Heart left ventricle (tissue), 16 donors: ENCODE results near the gene ZFHX2. TPM values are rescaled to one million over a fixed set of nuclear protein-coding genes. Genes with fewer than 3 reads are reported as not detected.

Source experiments
- ATAC-seq, 4 donors: fragments of 200-7000 bp; cut with Tn5 transposase; one replicate each; pipeline ENCODE4 v1.9.1; 2020 to 2022; ENCODE audit warnings: moderate library complexity in 4 of 4, mild to moderate bottlenecking in 3 of 4, moderate number of reproducible peaks in 1 of 4
- DNase-seq, 5 donors: peaks; one replicate each; pipeline ENCODE4 v3.0.0-alpha.2; 2020
- H3K27ac ChIP-seq, 12 donors: fragments of 200-600 bp; sonication (generic) in 4 of 12; one replicate each; pipeline versions ENCODE4 v1.5.0 to v1.8.0; 2016 to 2022; ENCODE audit warnings: mild to moderate bottlenecking in 2 of 12
- H3K27me3 ChIP-seq, 9 donors: fragments of 200-600 bp; sonication (generic) in 2 of 9; one replicate each; pipeline versions ENCODE4 v1.5.1 to v1.8.0; 2016 to 2022; ENCODE audit warnings: mild to moderate bottlenecking in 3 of 9
- H3K36me3 ChIP-seq, 9 donors: fragments of 200-600 bp; sonication (generic) in 2 of 9; one replicate each; pipeline versions ENCODE4 v1.5.0 to v1.8.0; 2018 to 2022; ENCODE audit warnings: mild to moderate bottlenecking in 2 of 9
- H3K4me1 ChIP-seq, 12 donors: fragments of 200-600 bp; sonication (generic) in 4 of 12; one replicate each; pipeline versions ENCODE4 v1.5.0 to v1.8.0; 2016 to 2022; ENCODE audit warnings: mild to moderate bottlenecking in 3 of 12
- H3K4me3 ChIP-seq, 12 donors: fragments of 200-600 bp; sonication (generic) in 4 of 12; one replicate each; pipeline versions ENCODE4 v1.5.0 to v1.8.0; 2017 to 2022; ENCODE audit warnings: mild to moderate bottlenecking in 9 of 12, moderate library complexity in 4 of 12
- H3K9me3 ChIP-seq, 12 donors: fragments of 200-600 bp; sonication (generic) in 4 of 12; one replicate each; pipeline versions ENCODE4 v1.5.0 to v1.8.0; 2016 to 2022; ENCODE audit warnings: mild to moderate bottlenecking in 1 of 12
- CTCF ChIP-seq, 12 donors: fragments of 200-600 bp; sonication (generic) in 4 of 12; IDR thresholded peaks; one replicate each; pipeline versions ENCODE4 v1.5.0 to v1.8.0; 2018 to 2022; ENCODE audit warnings: antibody characterized with exemption in 12 of 12, mild to moderate bottlenecking in 5 of 12
- POLR2A ChIP-seq, 2 donors: fragments of 450-650 bp; IDR thresholded peaks; one replicate each; pipeline ENCODE4 v1.6.1; 2017; ENCODE audit warnings: antibody characterized with exemption in 2 of 2, mild to moderate bottlenecking in 2 of 2, moderate library complexity in 2 of 2
- WGBS, 4 donors: extraction: QIAGEN DNeasy Blood & Tissue Kit in 2 of 4; methylation state at CpG; one replicate each; pipeline versions ENCODE4 v1.1.5 to v1.1.7; 2013 to 2018; 5-methylcytosine and 5-hydroxymethylcytosine counted together
- intact Hi-C, 10 donors: fragments of 100-400 bp; cut with DNase I; formaldehyde crosslinking; loops; one replicate each; pipeline versions ENCODE4 v1.11.1 to v1.14.2; 2022
- polyA plus RNA-seq, 2 donors: library from polyadenylated mRNA; stranded (reverse); fragments of 200-250 nt; gene quantifications; one replicate each; pipeline ENCODE4 v1.2.3, GENCODE V29; 2013
- total RNA-seq, 9 donors: library from RNA; depleted of rRNA in 2 of 9; stranded (reverse); fragments of >200 nt in 2 of 9; fragmentation: NEBNext Ultra II Directional in 3 of 9; extraction: Animal tissue kit (Norgen Biotek cat#: 25700) in 3 of 9; gene quantifications; one replicate each; pipeline versions ENCODE4 v1.1.0 to v1.2.4, GENCODE V29; 2016 to 2023
- donor health status: ischemic (EF 13 %, LVEDD 7.1; RV severe dilation, severe dysfunction).
- donor health status: healthy with polysubstance abuse.
- donor health status: DM: no; HTN: yes; CAD: no.
- donor health status: DM: no; HTN: no; CAD: no.
- donor health status: ischemic (EF 25% LVEDD 6.9; RV normal size, moderate dysfunction).
- donor health status: ischemic (EF 25% LVEDD 5.7; RV mildly dilated, moderate dysfunction).
- donor health status: healthy.
- donor health status: DM: yes; HTN: yes; CAD: no.
- donor health status: ischemic (EF 35%, LVEDD 5.7; RV mildly dilated, moderate dysfunction).
- donor health status: nonischemic (EF 11% LVEDD 7.7; RV severe dilation, severe dysfunction).
- donor health status: DM: yes; HTN: yes; CAD: no.
- donor health status: PGD.
- donor health status: ischemic (EF 29% LVEDD 5.4; RV normal size, mild dysfunction).
- donor health status: nonischemic (EF 23%, LVEDD 6.1; RV moderate dilation, normal function).

Gene ZFHX2
- total and polyA plus RNA-seq, 11 donors, result 0.24 to 2.3 (median 0.88) TPM

GRCh38 chr14:23550812-23551265 lies 726 bp downstream of the ZFHX2 start:
- peak overlapping the region in 8 of 12 donors; percentile 0 to 68 (median 29) for H3K27ac ChIP-seq
- DNase-seq (peak in 3 of 5 donors; percentile 35 to 57 (median 49)), ATAC-seq (peak in 3 of 4 donors; percentile 9 to 23 (median 21))
- H3K4me1 ChIP-seq, result peaks cover 0 to 27% (median 16%) of the 10 kb centered on the region in 12 donors
- H3K9me3 ChIP-seq, result no peaks in the 10 kb centered on the region
- intact Hi-C loops, result loop anchor here in 2 of 10 donors (10.0 kb wide), 2 partner anchors 226 to 246 kb away; partner anchors contain the start of genes BCL2L2 (in 1 of the 2), PABPN1 (in 1 of the 2) and PPP1R3E (in 1 of the 2)
- H3K4me3 ChIP-seq, result peak overlapping the region; percentile 38 to 75 (median 64)
- WGBS, 4 donors, result 1 to 3% (median 2%) methylated on average over 37 of the region's 37 CpGs
- H3K36me3 ChIP-seq, result no peaks in the 10 kb centered on the region
- TF ChIP-seq CTCF (IDR thresholded peaks at IDR 0.05), result no peak
- TF ChIP-seq POLR2A (IDR thresholded peaks at IDR 0.05), result no peak
- H3K27me3 ChIP-seq, result no peaks in the 10 kb centered on the region

GRCh38 chr14:23550131-23550811 lies 1.3 kb downstream of the ZFHX2 start:
- 43 to 51% (median 47%) methylated on average over 12 of the region's 12 CpGs for WGBS, 4 donors
- H3K27me3 ChIP-seq, result no peaks in the 10 kb centered on the region
- no peak for TF ChIP-seq POLR2A (IDR thresholded peaks at IDR 0.05)
- no peak for TF ChIP-seq CTCF (IDR thresholded peaks at IDR 0.05)
- peak overlapping the region; percentile 38 to 75 (median 64) for H3K4me3 ChIP-seq
- H3K9me3 ChIP-seq, result no peaks in the 10 kb centered on the region
- intact Hi-C loops, result loop anchor here in 2 of 10 donors (10.0 kb wide), 2 partner anchors 225 to 245 kb away; partner anchors contain the start of genes BCL2L2 (in 1 of the 2), PABPN1 (in 1 of the 2) and PPP1R3E (in 1 of the 2)
- peaks cover 0 to 28% (median 15%) of the 10 kb centered on the region in 12 donors for H3K4me1 ChIP-seq
- DNase-seq, result no peak
- no peaks in the 10 kb centered on the region for H3K36me3 ChIP-seq
- peak overlapping the region in 2 of 12 donors; percentile 23 to 68 for H3K27ac ChIP-seq
- ATAC-seq, result peak in 1 of 4 donors; percentile 1

GRCh38 chr14:23548351-23549318 lies 2.9 kb downstream of the ZFHX2 start:
- intact Hi-C loops, result no loop called here
- no peak for DNase-seq
- Histone ChIP-seq H3K9me3 (no peaks in the 10 kb centered on the region), H3K36me3 (no peaks in the 10 kb centered on the region), H3K27me3 (no peaks in the 10 kb centered on the region), H3K27ac (no peak overlapping the region), H3K4me3 (no peak overlapping the region), H3K4me1 (peaks cover 0 to 31% (median 19%) of the 10 kb centered on the region in 12 donors)
- WGBS, 4 donors, result 57 to 64% (median 59%) methylated on average over 18 of the region's 18 CpGs
- ATAC-seq, result no peak
- TF ChIP-seq CTCF (IDR thresholded peaks at IDR 0.05), result no peak
- no peak for TF ChIP-seq POLR2A (IDR thresholded peaks at IDR 0.05)
